NCI-H2196 treated with DMSO at 0.1 percent for 48 hours (cell line): Measurements from ENCODE around the gene PTX3.

Source experiments
- DNase-seq: peaks from one replicate; lab custom pipeline; 2025; ENCODE audit not compliant: unreplicated experiment; lab: John Stamatoyannopoulos, UW

PTX3 gene

DNA sequence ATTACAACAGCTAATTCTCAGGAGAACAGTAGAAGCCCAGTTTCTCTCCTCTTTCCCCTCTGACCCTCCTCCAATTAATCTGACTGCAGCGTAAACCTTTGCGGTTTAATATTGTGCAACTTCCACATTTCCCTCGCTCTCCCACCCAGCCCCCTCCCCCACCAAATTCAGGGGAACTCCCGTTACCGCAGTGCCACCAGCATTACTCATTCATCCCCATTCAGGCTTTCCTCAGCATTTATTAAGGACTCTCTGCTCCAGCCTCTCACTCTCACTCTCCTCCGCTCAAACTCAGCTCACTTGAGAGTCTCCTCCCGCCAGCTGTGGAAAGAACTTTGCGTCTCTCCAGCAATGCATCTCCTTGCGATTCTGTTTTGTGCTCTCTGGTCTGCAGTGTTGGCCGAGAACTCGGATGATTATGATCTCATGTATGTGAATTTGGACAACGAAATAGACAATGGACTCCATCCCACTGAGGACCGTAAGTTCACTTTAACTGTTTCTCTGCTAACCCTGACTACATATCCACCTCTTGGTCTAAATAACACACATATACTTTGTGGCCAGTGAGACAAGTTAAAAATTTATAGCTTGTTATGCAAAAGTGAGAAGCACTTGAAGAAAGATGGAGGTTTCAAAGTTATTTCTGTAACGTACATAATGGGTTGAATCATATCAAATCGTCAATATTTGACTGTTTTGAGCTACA lies at the start of gene PTX3:
Gene PTX3 (plus strand): TSS at position 268 of the 709 bp plus-strand sequence. CDS start 84 bp downstream, at position 352.
- DNase-seq, result no peak

DNA sequence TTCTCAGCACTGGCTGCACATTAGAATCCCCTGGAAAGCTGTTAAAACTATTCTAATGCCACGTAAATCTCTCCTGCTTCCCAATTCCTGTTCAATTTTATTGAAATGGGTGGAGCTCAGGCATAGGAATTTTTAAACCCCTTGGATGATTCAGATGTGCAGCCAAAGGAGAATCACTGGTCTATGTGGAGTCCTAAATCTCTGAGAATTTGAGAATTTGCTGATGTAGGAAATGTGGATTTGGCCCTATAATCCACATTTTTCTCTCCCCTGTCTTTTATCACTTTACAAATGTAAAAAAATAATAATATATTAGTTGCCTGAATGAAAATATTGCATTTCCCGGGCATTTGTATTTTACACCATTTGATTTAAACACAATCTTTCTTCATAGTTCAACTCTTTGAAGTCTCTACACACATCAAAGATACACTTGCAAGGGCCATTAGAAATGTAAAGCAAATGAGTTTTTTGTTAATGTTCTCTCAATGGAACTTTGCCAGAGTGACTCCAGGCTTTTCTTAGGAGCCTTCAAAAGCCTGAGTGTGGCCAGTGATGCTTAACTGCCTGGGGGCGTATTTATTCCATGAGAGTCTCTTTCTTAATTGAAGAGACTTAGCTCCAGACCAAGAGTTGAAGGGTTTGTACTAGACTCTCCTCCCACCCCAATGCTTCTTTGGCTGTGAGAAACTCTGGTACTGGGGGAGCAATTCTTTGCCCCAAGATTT lies 48.8 kb upstream of the PTX3 start:
- DNase-seq, result no peak

DNA sequence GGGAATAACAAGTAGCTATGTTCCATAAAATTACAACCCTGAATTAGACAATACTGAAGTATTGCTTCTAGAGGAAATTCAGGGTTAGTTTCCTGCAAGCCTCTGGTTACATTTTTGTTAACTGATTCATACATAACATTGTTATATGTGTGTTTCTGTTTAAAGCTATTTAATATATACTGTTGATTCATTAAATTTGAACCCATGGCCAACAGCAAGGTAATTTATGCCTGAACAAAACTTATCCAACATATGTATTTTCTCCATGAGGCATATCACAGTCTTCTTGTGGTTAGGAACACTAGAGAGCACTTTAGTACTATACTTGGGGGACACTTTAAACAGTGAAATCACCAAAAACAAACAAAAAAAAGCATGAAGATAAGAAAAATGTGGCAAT lies 47.7 kb upstream of the PTX3 start:
- no peak for DNase-seq

DNA sequence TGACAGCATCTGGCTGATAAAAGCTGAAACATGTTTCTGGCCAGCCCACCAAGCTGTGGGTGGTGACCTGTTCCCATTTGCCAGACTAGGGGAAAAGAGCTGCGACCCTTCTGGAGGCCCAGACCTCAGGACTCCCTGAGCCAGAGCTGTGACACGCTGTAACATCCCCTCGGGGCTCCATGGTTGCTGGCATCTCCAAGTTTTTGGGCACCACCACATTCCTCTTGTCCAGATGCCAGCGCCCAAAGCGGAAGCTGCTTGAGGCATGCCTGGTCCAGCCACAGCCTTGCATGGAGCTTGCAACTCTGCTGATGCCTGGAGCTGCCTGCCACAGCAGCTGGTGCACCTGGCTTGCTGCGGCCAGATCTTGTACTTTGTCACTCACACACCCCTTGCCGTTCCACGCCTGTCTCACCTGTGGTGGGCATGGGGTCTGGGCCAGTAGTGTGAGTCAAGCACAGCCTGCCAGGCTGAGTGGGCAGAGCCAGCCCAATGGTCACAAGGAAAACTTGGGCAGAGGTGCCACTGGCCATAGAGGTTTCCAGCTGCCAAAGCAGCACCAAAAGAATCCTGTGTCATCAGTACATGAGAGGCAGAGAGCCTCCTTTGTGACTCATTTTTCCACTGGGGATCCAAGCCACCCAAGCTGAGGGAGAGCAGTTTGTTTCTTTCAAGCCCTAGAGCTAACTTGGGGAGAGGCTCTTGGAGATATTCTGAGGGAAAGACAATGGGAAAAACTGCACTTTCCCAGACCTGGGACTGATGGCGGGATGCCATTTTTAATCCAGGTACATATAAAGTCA lies 45.7 kb upstream of the PTX3 start:
- no peak for DNase-seq

DNA sequence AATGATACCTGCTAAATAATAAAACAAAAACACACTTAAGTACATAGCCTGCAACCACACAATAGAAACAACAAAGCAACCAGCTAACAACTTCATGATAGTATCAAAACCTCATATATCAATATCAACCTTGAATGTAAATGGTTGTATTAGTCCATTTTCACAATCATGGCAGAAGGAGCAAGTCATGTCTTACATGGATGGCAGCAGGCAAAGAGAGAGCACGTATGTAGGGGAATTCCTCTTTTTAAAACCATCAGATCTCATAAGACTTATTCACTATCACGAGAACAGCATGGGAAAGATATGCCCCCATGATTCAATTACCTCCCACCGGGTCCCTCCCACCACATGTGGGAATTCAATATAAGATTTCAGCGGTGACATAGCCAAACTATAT lies 44.5 kb upstream of the PTX3 start:
- no peak for DNase-seq

DNA sequence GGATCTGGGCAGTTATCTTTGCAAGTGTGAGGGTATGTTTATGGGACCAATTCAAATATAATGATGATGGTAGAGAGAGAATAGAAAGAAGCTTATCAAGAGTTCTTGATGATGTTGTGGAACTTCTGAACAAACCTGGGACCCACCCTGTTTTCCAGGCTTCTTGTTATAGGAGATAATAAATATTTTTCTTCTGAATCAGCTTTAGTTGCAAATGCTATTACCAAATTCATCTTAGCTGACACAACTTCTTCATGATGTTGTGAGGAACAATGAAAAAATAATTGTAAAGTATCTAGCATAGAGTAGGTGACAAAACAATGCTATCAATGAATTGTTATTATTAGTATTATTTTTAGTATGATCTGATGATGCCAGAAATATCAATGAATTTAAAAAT lies 43.5 kb upstream of the PTX3 start:
- no peak for DNase-seq

DNA sequence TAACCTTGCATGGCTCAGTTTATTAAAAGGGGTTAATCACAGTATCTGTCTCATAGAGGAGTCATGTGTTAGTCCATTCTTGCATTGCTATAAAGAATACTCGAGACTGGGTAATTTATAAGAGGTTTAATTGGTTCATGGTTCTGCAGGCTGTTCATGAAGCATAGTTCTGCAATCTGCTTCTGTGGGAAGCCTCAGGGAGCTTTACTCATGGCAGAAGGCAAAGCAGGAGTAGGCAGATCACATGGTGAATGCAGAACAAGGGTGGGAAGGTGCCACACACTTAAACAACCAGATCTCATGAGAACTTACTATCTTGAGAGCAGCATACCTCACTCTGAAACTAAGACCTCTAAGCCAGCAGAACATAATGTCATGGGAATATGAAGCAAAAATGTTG lies 42.2 kb upstream of the PTX3 start:
- no peak for DNase-seq

DNA sequence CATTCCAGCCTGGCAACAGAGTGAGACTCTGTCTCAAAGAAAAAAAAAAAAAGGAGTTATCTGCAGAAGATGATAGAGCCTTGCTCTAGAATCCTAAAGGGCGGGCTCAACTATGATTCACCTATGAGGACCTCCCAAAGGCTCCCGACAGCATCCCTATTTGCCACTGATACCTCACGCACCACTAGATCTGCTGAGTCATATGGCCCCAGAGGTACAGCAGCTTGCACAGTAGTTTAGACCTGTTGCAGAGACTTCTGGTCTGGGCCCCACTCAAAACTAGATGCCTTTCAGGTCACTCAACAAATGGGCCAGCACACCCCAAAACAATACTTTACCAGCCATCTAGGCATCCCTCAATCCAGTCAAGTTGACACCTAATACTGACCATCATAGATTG lies 38.1 kb upstream of the PTX3 start:
- DNase-seq, result no peak

DNA sequence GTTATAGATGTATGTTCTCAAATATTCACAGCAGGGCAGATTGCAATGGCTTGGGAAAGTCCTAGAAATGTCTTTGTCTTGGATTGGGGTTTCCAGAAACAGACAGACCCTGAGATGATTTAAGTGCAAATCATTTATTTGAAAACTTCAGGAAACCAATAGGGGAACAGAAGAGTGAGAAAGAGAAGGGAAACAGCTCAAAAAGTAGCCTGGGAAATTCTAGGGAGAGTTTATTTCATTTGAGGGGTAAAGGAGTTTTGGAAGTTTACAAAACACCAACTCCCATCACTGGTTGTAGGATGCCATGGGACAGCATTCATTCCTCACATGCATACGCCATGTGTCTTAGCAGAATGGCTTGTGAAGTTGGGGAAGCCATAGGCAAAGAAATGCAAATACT lies 32.3 kb upstream of the PTX3 start:
- DNase-seq, result no peak

DNA sequence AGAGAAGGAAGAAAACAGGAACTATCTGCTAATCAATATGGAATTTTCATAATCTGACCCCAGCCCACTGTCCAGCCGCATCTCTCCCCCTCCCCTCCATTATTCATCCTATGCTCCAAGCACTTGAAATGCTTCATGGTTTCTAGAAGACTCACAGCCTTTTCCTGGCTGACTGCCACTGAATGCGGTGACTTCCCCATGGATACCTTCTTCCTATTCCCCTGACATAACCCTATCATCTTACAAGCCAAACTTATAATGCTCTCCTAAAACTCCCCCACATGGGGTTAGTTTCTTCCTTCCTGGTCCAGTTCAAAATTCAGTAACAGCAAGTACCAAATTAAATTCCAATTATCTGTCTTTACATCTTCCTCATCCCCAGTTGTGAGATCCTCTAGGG lies 31.2 kb upstream of the PTX3 start:
- DNase-seq, result no peak

DNA sequence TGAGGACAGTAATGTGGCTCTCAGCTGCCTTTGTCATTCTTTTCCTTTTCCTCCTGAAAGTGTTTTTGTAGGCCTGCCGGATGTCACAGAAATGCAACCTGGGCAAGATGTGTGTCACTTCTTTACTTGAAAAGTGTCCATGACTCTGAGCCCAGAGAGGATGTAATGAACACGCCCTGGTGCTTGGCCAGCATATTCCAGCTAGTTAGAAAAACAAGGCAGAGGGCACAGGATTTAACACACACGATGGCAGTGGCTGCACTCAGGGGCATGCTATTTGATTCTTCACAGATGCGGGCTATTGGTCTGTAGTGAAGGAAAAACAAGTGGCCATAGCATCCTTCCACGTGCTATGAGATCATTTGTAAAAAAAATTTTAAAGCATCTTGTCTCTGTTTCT lies 30.3 kb upstream of the PTX3 start:
- no peak for DNase-seq

DNA sequence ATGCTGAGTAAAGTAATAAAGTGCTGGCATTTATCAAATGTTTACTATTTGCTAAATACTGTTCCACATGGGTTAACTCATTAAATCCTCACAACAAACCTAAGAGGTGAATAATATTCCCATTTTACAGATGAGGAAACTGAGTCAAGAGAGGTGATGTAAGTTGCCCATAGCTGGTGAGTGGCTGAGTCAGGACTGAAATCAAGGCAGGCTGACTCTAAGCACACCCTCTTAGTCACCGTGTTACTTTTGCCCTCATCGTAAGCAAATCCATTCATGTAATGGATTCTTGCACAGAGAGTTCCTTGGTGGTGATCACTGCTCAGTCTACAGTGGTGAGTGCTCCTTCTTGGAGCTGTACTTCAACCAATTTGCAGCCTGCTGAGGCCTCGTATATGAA lies 28.9 kb upstream of the PTX3 start:
- no peak for DNase-seq

DNA sequence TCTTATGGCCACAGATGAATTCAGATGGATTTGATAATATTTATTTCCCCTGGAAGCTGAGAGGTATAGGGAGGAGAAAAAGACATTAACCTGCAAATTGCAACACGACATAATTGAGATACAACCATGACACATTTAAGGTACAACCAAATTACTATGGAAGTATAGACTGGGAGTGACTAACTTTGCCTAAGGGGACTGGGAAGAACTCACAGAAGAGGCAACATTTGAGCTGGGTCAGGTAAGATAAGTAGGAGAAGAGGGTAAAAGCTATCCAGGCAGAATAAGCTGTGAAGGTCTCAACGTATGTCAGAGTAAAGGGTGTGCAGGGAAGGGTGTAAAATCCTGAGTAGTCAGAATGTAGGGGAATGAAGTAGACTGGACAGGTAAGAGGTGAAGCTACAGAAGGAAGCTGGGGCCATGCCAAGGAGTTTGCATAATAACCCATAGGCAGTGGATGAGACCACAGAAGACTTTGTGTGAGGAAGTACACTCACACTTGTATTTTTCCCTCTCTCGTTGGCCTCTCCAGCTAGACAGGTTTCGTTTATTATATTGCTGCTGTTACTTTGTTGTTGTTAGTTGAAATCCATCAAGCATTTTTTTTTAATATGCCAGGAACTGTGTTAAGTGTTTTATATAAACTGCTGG lies 28.0 kb upstream of the PTX3 start:
- DNase-seq, result no peak

DNA sequence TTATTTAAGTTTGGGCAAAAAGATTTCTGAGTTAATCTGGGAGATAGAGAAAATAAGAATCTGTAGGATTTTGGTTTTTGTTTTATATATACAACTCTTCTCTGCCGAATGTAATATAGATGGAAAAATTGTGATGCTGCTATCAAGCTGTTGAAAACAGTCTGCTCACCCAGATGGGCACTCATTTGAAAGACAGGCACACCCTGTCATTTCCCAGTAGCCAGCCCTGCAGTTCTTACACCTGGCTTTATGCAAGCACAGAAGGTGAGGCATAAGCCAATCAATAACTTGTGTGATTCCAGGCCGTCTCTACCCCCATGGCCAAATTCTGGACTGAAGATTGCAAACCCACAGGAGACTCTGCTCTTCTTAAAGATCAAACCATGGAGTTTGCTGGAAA lies 27.1 kb upstream of the PTX3 start:
- no peak for DNase-seq

DNA sequence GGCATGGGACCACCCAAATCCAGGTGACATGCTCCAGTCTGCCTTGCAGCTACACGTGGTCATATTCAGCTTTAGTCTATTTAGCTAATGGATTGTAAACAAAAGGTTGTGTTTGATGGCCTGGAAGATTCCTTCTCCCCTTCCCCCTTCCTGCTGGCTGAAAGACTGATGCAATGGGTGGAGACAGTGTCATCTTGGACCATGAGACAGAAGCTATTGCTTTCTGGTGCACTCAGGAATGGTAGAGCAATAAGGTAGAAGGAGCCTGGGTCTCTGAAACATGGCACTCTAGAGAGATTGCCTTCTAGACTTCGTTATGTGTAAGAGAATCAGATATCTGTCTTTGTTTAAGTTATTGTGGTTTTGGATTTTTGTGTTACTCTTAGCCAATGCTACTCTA lies 25.7 kb upstream of the PTX3 start:
- DNase-seq, result no peak

DNA sequence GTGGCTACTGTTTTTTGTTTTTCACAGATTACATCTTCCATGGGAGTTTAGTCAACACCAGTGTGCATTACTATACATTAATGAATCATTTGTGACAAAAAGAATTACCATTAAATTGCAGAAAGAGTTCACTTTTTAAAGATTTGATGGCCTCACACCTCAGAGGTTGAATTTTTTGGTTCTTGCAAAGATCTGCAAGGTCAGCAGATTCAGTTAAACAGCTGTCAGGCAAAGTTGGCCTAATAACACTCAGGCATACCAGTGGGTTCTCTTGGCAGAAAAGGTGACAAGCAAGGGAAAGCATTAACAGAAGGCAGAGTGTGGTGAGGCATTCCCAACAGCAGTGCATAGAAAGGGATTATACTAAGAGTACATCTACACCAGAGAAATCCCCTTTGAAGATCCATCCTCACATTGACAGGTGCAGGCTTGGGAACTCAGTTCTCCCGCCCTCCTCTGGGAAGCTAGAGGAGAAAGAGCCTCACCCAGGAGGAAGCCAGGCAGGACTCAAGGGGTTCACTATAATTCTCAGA lies 24.3 kb upstream of the PTX3 start:
- DNase-seq, result no peak

DNA sequence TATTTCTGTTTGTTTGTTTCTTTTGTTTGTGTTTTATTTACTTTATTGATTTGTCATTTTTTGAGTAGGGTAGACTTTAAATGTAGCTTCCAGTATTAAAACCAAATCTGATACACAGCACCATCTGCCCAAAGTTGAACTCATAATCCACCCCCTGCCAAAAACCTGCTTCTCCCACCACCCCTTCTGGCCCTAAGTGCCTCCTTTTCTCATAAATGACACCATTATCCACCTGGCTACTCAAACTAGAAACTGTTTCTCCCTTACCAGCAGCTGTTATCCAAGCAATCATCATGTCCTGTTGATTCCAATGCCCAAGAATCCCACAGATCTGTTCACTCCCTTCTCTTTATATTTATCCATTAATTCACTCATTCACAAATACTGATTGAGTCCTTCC lies 21.8 kb upstream of the PTX3 start:
- no peak for DNase-seq

DNA sequence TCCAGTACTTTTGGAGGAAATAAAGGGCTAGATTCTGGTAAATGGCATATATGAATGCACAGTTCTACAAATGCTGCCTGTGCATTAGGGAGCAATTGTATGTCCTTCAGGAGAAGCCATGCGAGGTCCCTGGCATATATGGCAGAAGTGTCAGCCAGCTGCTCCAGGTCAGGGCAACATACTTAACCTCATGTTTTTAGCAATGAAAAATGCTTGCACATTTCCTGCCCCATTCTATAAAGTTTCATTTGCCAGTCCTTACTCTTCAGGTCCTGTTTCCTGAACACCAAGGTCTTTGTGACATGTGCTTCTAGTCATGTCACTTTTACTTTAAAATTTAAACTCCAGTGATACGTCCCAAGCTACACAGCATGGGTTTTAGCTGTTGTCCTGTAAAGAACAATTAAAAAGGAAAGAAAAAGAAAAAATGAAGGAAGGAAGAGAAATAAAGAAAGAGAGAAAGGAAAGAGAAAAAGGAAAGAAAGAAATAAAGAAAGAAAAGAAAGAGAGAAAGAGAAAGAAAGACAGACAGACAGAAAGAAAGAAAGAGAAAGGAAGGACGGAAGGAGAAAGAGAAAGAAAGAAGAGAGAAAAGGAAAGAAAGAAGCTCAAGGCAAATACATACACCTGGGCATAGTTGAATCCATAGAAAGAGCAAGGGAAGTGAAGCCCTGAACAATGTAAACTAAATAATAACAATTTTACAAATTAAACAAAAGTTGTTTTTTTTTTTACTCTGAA lies 20.1 kb upstream of the PTX3 start:
- DNase-seq, result no peak

DNA sequence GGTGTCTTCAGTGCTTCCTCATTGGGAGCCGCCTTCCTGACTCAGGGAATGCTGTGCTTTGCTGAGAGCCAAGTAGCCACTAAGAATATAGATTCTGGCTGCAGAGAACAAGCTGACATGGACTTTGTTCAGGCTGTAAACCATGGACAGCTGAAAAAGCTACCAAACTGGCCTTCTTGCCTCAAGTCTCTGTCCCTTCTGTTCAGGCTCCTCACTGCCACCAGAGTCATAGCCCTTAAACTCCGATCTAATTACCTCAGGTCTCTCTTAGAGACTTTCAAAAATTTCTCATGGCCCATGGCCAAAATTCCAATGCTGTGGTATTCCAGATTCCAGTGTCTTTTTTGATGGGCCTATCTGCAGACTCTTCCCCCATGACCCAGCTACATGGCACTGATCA lies 19.4 kb upstream of the PTX3 start:
- DNase-seq, result no peak

DNA sequence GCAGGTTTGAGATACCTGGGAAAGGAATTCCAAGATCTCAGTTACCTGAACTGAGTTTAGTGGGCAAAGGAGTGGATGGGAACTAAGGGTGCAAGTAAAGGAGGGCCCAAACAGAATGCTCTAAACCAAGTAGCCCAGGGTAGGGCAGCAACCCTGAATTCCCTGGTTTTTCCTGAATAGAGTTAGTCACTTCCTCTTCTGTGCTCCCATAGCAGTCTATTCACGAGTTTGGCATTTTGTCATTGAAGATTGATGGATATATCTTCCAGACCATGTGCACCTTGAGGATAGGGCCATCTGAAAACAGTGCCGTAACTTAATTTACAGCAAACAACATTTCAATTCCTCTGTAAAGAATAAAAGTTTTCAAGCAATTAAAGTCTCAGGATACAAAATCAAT lies 18.5 kb upstream of the PTX3 start:
- DNase-seq, result no peak
